ENCODE measurements around the gene TMEM250. TPM values are rescaled to one million over a fixed set of nuclear protein-coding genes. Genes with fewer than 3 reads are reported as not detected.

TMEM250 gene
- total RNA-seq, 1 experiment from 2014 or later, result 48.4 TPM

DNA sequence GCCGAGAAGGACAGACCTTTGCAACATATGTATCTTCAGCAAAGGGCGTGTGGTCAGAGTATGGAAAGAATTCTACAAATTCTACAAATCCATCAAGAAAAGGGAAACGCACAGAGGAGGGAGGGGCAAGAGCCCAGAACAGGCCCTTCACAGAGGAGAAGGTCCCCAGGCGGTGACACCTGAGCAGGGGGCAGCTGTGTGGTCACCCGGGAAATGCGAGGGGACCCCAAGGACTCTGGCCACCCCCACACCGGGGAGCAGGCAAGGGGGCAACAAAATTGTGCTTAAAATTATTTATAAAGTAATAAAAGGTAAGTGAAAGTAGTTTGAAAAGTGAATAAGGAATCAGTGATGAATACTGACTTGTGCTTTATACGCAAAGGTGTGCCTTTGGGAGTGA lies 41.2 kb downstream of the TMEM250 start:
- H3K27ac ChIP-seq (ENCODE audit: low read depth, low read length, poor library complexity, severe bottlenecking), result no peak overlapping the region
- no peaks in the 10 kb centered on the region for H3K9me3 ChIP-seq (ENCODE audit: low read depth, low read length, poor library complexity, severe bottlenecking)
- ChIA-PET POLR2A (ENCODE audit: low non-redundant PET) (no interaction called here), CTCF (no interaction called here)
- TF ChIP-seq, protein P1, sequence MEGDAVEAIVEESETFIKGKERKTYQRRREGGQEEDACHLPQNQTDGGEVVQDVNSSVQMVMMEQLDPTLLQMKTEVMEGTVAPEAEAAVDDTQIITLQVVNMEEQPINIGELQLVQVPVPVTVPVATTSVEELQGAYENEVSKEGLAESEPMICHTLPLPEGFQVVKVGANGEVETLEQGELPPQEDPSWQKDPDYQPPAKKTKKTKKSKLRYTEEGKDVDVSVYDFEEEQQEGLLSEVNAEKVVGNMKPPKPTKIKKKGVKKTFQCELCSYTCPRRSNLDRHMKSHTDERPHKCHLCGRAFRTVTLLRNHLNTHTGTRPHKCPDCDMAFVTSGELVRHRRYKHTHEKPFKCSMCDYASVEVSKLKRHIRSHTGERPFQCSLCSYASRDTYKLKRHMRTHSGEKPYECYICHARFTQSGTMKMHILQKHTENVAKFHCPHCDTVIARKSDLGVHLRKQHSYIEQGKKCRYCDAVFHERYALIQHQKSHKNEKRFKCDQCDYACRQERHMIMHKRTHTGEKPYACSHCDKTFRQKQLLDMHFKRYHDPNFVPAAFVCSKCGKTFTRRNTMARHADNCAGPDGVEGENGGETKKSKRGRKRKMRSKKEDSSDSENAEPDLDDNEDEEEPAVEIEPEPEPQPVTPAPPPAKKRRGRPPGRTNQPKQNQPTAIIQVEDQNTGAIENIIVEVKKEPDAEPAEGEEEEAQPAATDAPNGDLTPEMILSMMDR (conservative IDR thresholded peaks at IDR 0.05; ENCODE audit: low read depth, low read length), result no peak
- TF ChIP-seq EZH2 (IDR thresholded peaks at IDR 0.05; ENCODE audit: borderline replicate concordance, low read depth, low read length, poor library complexity, severe bottlenecking), result no peak
- no peaks in the 10 kb centered on the region for H3K27me3 ChIP-seq (replicated peaks; ENCODE audit: insufficient read depth, low read depth, low read length, poor library complexity)
- H3K4me3 ChIP-seq (ENCODE audit: low read depth, low read length, poor library complexity, severe bottlenecking), result no peak overlapping the region
- no TSS peak for BruUV-seq (replicated peaks)
- DNase-seq (ENCODE audit: low spot score), result no peak
- peaks cover 15% of the 10 kb centered on the region for H3K4me1 ChIP-seq (ENCODE audit: insufficient read depth, low read length, poor library complexity, severe bottlenecking)
- intact Hi-C loops (cut with micrococcal nuclease; ENCODE audit: unreplicated experiment), result no loop called here
- no peaks in the 10 kb centered on the region for H3K36me3 ChIP-seq (ENCODE audit: insufficient read depth, low read length, poor library complexity, severe bottlenecking)

DNA sequence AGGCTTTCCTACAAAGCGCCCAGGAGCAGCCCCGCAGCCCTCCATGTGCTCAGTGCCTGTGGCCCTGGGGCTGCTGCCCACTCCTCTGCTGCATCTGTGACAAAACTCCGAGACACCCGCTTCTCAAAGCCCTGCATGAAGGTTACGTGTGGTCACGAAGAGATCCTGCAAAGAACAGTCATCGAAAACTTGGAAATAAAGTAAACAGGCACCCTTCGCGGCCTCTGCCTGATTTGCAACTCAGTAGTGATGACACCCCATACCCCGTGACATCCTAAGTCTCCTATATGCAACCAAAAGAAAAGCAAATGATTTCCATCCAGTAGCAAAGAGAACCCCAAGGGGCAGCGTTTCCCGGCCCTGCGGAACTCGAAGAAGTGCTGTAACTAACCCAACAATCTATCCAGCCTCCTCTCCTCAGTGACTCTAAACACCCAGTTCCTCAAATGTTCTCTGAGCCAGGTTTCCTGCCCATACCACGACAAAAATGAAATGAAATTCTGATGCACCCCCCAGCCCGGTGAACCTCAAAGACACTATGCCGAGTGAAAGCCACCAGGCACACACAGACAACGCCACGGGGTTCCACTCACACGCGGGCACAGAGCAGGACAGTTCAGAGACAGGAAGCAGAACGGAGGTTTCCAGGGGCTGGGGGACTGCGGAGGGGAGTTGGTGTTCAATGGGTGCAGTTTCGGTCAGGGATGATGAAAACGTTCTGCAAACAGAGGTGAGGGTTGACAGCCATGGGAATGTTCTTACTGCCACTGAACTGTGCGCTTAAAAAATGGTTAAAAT lies 42.6 kb downstream of the TMEM250 start:
- TF ChIP-seq, protein P1 (conservative IDR thresholded peaks at IDR 0.05; ENCODE audit: low read depth, low read length), result no peak
- TF ChIP-seq EZH2 (IDR thresholded peaks at IDR 0.05; ENCODE audit: borderline replicate concordance, low read depth, low read length, poor library complexity, severe bottlenecking), result no peak
- no peaks in the 10 kb centered on the region for H3K27me3 ChIP-seq (replicated peaks; ENCODE audit: insufficient read depth, low read depth, low read length, poor library complexity)
- intact Hi-C loops (cut with micrococcal nuclease; ENCODE audit: unreplicated experiment), result no loop called here
- DNase-seq (ENCODE audit: low spot score), result no peak
- BruUV-seq (replicated peaks), result no TSS peak
- no peaks in the 10 kb centered on the region for H3K36me3 ChIP-seq (ENCODE audit: insufficient read depth, low read length, poor library complexity, severe bottlenecking)
- CTCF ChIA-PET, result no interaction called here
- peaks cover 2% of the 10 kb centered on the region for H3K4me1 ChIP-seq (ENCODE audit: insufficient read depth, low read length, poor library complexity, severe bottlenecking)
- POLR2A ChIA-PET (ENCODE audit: low non-redundant PET), result no interaction called here
- H3K27ac ChIP-seq (ENCODE audit: low read depth, low read length, poor library complexity, severe bottlenecking), result no peak overlapping the region
- H3K4me3 ChIP-seq (ENCODE audit: low read depth, low read length, poor library complexity, severe bottlenecking), result no peak overlapping the region
- H3K9me3 ChIP-seq (ENCODE audit: low read depth, low read length, poor library complexity, severe bottlenecking), result no peaks in the 10 kb centered on the region

DNA sequence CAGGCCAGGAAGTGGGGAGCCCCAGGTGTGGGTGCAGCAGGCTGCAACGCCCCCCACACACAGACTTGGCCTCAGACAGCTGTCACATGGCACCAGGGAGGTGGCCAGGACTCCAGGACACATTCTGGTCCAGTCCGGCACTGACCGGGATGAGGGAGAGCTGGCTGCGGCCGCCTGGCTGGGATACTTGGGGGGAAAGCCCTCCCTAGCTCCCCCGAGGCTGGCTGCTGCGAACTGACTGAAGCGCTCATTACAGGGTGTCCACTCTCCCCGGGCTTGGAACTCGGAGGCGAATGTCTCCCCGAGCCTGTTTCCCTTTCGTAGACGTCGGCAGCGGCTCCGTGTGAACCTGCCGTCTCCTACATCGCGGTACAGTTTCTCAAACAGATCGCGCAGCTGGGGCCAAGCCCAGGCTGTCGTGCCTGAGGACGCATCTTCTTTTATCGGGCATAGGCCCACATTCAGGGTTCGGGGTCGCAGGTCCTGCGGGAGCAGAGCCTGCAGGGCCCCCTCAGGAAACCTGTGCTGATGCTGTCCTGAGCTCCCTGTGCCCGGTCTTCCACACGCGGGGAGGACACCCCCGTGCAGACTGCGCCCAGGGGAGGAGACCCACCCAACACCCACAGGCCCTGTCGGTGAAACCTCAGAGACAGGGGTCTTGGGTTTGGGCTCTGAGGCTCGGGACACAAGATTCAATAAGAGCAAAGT lies 43.4 kb downstream of the TMEM250 start:
- no peaks in the 10 kb centered on the region for H3K36me3 ChIP-seq (ENCODE audit: insufficient read depth, low read length, poor library complexity, severe bottlenecking)
- BruUV-seq (replicated peaks), result no TSS peak
- no peak overlapping the region for H3K27ac ChIP-seq (ENCODE audit: low read depth, low read length, poor library complexity, severe bottlenecking)
- H3K27me3 ChIP-seq (replicated peaks; ENCODE audit: insufficient read depth, low read depth, low read length, poor library complexity), result no peaks in the 10 kb centered on the region
- DNase-seq (ENCODE audit: low spot score), result no peak
- intact Hi-C loops (cut with micrococcal nuclease; ENCODE audit: unreplicated experiment), result no loop called here
- ChIA-PET POLR2A (ENCODE audit: low non-redundant PET) (no interaction called here), CTCF (no interaction called here)
- no peak for TF ChIP-seq EZH2 (IDR thresholded peaks at IDR 0.05; ENCODE audit: borderline replicate concordance, low read depth, low read length, poor library complexity, severe bottlenecking)
- TF ChIP-seq, protein P1 (conservative IDR thresholded peaks at IDR 0.05; ENCODE audit: low read depth, low read length), result no peak
- no peaks in the 10 kb centered on the region for H3K4me1 ChIP-seq (ENCODE audit: insufficient read depth, low read length, poor library complexity, severe bottlenecking)
- H3K9me3 ChIP-seq (ENCODE audit: low read depth, low read length, poor library complexity, severe bottlenecking), result no peaks in the 10 kb centered on the region
- no peak overlapping the region for H3K4me3 ChIP-seq (ENCODE audit: low read depth, low read length, poor library complexity, severe bottlenecking)
